ENCODE results near the gene UTS2B.

- TF ChIP-seq CTCF (IDR thresholded peaks at IDR 0.05), result no peak
- TF ChIP-seq POLR2AphosphoS5 (IDR thresholded peaks at IDR 0.05; ENCODE audit: low read depth, low read length), result no peak
- no peak for TF ChIP-seq SIN3A (IDR thresholded peaks at IDR 0.05; ENCODE audit: borderline replicate concordance, insufficient read depth, low read depth, low read length)
- TF ChIP-seq REST (IDR thresholded peaks at IDR 0.05; ENCODE audit: insufficient read depth in 1 of 2, low read depth in 2 of 2, low read length in 1 of 2), result no peak
Observed at GRCh38 chr3:191372122-191372521, 41.8 kb upstream of the UTS2B start.
